IPS-NIHi11 (cell line): ENCODE data around the gene MYO5B.
A peak's percentile ranks its signal among the peaks of the same experiment; 100 is the strongest.

Source experiments
- DNase-seq: peaks from one replicate; pipeline ENCODE4 v3.0.0; 2012; ENCODE audit warnings: mixed read lengths, low spot score

MYO5B gene

DNA sequence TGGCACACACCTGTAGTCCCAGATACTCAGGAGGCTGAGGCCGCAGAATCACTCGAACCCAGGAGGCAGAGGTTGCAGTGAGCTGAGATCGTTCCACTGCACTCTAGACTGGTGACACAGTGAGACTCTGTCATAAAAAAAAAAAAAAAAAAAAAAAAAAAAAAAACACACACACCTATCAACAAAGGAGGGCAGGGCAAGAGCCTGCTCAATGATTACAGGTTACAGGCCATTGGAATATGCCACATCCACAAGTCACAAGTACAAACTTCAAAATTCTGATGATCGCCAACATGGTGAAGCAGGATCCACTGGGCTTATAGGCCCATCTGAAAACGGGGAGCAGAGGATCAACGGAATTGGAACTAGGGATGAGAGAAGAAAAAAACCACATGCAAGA, 6.3 kb downstream of the MYO5B start:
- no peak for DNase-seq

DNA sequence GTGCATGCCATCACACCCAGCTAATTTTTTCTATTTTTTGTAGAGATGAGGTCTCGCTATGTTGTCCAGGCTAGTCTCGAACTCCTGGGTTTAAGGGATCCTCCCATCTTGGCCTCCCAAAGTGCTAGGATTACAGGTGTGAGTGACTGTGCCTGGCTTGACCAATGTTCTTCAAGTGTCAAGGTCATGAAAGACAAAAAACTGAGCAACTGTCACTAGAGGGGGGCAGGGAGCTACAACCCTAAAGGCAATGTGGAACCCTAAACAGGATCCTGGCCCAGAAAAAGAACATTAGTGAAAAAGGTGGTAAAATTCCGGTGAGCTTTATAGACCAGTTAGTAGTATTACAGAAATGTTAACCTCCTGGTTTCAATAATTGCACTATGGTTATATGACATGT, 7.3 kb downstream of the MYO5B start:
- DNase-seq: no peak

DNA sequence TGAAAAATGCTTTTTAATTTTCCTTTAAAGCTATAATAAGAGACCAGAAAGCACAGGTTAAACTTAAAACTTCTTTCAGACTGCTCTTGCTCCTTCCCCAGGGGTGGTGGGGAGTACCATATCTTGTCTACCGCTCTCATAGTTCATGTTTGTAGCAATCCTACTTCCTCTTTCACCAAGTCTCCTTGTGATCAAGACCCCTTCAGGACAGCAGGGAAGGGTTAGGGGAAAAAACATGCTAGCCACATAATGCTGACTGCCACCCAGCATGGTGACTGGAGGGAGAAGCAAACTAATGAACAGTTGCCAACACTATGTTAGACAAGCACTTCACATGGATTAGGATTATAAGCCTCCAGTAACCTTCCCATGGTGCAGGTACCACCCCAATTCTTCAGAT, 8.6 kb downstream of the MYO5B start:
- no peak for DNase-seq

GRCh38 chr18:50183556-50183955, 11.4 kb downstream of the MYO5B start:
- DNase-seq: peak; percentile 37

- DNase-seq: no peak
Measured at GRCh38 chr18:50182511-50182910, 12.4 kb downstream of the MYO5B start.

- no peak for DNase-seq
Measured at GRCh38 chr18:50181590-50181989, 13.4 kb downstream of the MYO5B start.

DNA sequence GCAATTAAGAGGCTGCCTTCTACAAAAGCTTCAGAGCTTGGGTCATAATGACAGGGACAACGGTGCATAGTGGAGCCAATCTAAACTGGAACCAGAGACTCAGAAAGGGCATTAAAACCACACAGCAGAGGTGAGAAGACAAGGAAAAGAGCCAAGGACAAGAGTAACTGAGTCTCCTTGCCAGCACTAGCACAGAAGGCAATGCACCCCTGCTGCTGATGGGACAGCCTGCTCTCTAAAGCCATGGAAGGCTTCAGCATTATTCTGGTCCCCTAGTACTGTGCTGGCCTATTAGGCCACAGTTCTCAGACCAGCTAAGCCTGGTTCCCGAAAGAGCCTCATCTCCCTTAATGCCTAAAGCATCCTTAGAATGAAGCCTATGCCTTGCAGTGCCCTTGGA, 15.5 kb downstream of the MYO5B start:
- DNase-seq: no peak

DNA sequence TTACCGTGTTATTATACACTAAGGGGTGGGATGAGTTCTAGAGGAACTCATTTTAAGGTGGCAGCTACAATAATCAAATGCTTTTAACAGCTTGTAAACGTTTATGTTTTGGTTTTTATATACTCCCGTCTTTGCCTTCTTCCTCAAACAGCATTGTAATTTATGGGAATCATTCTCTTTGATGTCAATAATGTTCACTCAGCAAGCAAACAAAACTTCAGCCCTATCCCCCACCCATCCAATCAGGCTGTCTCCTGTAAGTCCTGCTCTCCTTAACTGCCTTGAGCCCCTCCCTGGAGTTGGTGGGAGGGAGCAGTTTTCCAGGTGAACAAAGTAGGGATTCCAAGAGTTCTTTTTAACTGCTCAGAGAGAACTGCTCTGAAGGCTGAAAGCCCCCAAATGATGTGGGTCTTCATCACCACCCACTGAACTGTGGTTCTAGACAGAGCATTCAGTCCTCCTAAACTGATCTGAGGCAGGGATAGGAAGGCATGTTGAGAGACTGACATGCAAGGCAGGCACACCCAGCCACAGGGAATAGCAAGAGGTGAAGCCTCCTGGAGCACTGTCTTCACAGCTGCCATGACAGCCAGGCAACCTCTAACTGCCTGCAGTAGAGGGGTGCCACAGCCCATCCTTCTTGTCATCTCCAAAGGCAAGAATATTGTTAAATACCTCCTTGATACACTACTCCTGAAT, 17.5 kb downstream of the MYO5B start:
- no peak for DNase-seq

DNA sequence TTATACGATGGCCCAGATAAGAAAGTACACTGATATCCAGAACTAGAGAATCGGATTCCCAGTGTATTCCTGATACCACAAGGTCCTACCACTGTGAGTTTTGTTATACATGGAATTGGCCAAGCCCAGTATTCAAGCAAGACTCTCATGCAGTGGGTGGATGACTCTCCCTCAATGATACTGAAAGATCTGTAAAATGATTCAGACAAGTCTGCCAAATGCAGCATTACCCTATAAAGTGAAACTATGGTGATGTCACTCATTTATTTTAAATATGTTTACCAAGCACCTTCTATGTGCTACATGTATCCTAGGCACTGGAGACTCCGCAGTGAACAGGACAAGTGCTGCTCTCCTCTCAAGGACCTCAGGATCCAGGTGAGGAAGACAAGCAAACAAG, 22.6 kb downstream of the MYO5B start:
- no peak for DNase-seq

- DNase-seq: no peak
Measured at GRCh38 chr18:50171406-50171805, 23.5 kb downstream of the MYO5B start.

GRCh38 chr18:50170004-50170403, 24.9 kb downstream of the MYO5B start:
- DNase-seq: no peak

DNA sequence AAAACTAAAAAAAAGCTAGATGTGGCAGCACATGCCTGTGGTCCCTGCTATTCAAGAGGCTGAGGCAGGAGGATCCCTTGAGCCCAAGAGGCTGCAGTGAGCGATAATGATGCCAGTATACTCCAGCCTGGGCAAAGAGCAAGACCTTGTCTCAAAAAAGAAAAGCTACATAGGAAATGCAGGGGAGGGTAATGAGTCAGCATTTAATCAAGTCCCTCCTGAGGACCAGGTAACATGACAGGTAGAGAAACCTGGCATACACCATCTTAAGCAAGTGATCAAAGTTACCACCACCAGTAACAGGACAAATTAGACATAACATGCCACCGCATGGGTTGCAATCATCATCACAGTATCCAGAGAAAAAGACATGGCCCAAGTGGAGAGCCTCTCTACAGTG, 25.8 kb downstream of the MYO5B start:
- DNase-seq: no peak

DNA sequence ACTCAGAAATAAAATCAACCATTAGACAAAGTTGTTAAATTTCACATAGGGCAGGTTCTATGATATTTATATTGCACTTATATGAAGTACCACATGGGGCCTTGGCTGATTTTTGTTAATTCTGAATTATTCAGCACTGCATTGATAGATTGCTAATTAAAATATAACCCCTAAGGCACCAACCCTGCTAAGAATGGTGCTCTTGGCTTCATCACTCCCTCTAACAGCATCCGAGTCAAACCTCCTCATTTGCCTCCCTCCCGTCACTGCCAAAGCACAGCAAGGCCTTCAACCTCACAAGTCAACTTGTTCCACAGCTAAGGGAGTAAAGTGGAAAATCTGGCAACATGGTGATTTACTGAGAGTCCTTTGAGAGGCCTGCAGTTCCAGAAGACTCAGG, 27.0 kb downstream of the MYO5B start:
- DNase-seq: no peak

GRCh38 chr18:50166901-50167300, 28.0 kb downstream of the MYO5B start:
- DNase-seq: no peak

GRCh38 chr18:50163505-50163904, 31.4 kb downstream of the MYO5B start:
- DNase-seq: peak; percentile 26

- DNase-seq: no peak
Measured at GRCh38 chr18:50162486-50163304, 32.3 kb downstream of the MYO5B start.

DNA sequence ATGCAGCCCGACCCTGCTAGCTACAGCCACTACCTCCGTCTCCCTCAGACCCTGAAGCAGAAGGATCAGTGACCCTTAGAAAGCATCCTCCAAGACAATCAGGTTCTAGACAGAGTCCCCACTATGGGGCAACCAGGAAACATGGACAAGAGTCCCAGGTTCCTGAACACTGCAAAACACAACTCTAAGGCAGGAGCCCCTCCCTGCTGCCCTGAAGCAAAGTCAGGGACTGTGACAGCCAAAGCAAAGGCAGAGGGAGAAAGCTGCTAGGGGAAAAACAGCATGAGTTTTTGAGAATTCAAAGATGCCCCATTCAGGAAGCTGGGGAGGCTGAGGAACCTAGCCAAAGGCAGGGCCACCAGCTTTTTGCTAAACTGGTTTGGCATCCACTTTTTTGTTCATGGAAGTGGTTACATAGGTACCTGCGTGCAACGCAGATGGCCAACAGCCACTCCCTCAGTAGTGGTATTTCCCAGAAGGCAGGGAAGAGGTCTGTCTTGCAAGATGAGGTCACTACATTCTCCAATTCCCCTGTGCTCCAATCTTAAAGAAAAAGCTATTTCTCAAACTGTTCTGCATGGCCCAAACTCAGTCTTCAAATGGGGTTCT, 33.2 kb downstream of the MYO5B start:
- DNase-seq: no peak

- no peak for DNase-seq
Measured at GRCh38 chr18:50159654-50160046, 35.3 kb downstream of the MYO5B start.

DNA sequence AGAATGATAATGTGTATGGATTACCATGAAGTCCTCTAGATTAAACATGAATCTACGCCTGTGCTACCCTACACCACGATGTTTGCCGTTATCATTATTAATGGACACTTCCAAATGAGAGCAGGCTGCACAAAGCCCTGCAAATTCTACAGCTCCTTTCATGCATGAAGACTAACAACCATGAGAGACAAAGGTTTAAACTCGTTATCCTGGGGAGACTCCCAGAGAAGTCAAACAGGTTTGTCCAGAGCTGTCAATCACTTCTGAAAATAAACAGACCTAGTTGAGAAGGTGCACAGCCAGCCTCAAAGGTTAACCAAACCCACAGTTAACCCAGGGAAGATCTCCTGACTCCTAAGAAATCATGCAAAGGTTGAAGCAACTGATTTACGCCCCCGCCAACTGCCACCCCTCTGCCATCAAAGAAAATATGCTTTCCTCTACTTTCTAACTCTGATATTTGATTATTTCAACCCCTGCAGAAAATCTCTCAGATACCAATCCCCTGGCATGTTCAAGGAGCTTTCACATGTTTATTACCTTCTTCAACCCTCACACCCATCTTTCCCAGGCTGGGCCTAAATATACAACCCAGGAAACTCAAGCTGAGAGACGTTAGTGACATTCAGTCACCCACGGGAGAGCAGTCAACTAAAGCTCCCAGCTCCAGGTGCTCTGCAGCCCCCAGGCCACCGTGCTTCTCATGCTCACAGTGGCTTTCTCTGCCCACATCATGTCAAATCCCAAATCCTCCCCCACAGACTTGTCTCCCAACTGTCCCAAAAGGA, 35.9 kb downstream of the MYO5B start:
- DNase-seq: peak; percentile 37

DNA sequence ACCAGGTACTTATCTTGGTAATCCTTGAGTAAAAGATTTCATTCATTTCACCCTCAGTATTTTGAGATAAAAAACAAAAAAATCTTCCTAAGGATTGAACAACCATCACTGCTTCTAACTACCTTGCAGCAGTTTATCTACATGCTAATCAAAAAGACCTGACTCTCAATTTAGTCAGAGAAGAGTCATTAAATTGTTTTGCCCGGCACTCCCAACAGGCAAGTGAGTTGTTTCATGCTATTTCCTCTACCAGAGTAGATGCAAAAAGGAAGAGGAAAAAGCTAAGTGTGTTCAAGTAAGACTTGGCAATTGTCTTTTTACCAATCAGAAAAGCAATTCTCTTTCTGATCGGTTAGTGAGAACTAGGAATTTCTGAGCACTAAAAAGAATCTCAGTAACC, 39.5 kb downstream of the MYO5B start:
- no peak for DNase-seq

DNA sequence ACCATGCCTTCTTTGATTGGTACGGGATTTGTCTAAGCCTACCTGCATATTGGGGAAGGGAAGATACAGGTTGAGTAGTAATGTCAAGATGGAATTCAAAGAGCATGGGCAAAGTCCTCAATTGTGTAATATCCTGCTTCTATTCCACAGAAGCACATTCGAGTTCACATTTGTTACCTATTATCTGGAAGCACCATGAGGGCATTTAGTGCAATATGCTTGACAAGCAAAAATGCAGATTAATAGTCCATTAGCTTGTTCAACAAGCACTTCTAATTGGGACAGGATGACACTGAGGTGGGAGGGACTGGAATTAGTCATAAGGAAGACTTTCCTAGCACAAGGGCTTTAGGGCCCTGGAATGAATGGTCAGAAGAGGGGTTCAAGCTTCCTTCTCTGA, 40.5 kb downstream of the MYO5B start:
- no peak for DNase-seq

- DNase-seq: no peak
Measured at GRCh38 chr18:50152900-50153299, 42.0 kb downstream of the MYO5B start.
